Tibial nerve (tissue), 4 donors: ENCODE data around the gene OR6B1. TPM values are rescaled to one million over a fixed set of nuclear protein-coding genes. Genes with fewer than 3 reads are reported as not detected.

Source experiments
- DNase-seq, 2 donors: peaks; one replicate each; pipeline ENCODE4 v3.0.0-alpha.2; 2019; ENCODE audit warnings: low spot score in 2 of 2
- H3K27ac ChIP-seq, 4 donors: fragments of 200-600 bp; sonication (generic) in 3 of 4; one replicate each; pipeline ENCODE4 v1.5.1; 2017 to 2019; ENCODE audit warnings: mild to moderate bottlenecking in 1 of 4
- H3K27me3 ChIP-seq, 2 donors: fragments of 200-600 bp; sonication (generic) in 1 of 2; one replicate each; pipeline versions ENCODE4 v1.5.1 to v1.6.0; 2017 to 2019
- H3K36me3 ChIP-seq, 3 donors: fragments of 200-600 bp; sonication (generic); one replicate each; pipeline ENCODE4 v1.5.1; 2018 to 2019
- H3K4me1 ChIP-seq, 4 donors: fragments of 200-600 bp; sonication (generic) in 3 of 4; one replicate each; pipeline ENCODE4 v1.5.1; 2017 to 2019
- H3K4me3 ChIP-seq, 4 donors: fragments of 200-600 bp; sonication (generic) in 3 of 4; one replicate each; pipeline ENCODE4 v1.5.1; 2017 to 2019; ENCODE audit warnings: mild to moderate bottlenecking in 1 of 4, moderate library complexity in 1 of 4
- H3K9me3 ChIP-seq, 4 donors: fragments of 200-600 bp; sonication (generic) in 3 of 4; one replicate each; pipeline ENCODE4 v1.5.1; 2017 to 2019
- CTCF ChIP-seq, 5 experiments: fragments of 200-600 bp in 3 of 5; fragments of 450-650 bp in 2 of 5; sonication (generic) in 3 of 5; IDR thresholded peaks; one replicate each; pipeline ENCODE4 v1.5.1; 2016 to 2019; ENCODE audit warnings: antibody characterized with exemption in 5 of 5, mild to moderate bottlenecking in 3 of 5, moderate library complexity in 2 of 5
- EP300 ChIP-seq, 2 donors: sonication (generic); formaldehyde crosslinking; IDR thresholded peaks; one replicate each; pipeline ENCODE4 v1.6.1; 2017; ENCODE audit warnings: antibody characterized with exemption in 2 of 2, mild to moderate bottlenecking in 1 of 2
- POLR2A ChIP-seq, 2 donors: fragments of 450-650 bp; IDR thresholded peaks; one replicate each; pipeline ENCODE4 v1.6.1; 2017; ENCODE audit warnings: antibody characterized with exemption in 2 of 2, mild to moderate bottlenecking in 2 of 2, moderate library complexity in 2 of 2
- WGBS, 2 donors: methylation state at CpG; one replicate each; pipeline ENCODE4 v1.1.5; 2018; 5-methylcytosine and 5-hydroxymethylcytosine counted together
- total RNA-seq, 4 donors: library from RNA; depleted of rRNA; stranded (reverse); fragments of >200 nt; gene quantifications; one replicate each; pipeline ENCODE4 v1.1.0, GENCODE V29; 2016

Gene OR6B1
- total RNA-seq, 4 donors from 2014 or later = not detected

- Histone ChIP-seq H3K9me3 (peaks cover 0 to 4% (median 0%) of the 10 kb centered on the region in 4 donors), H3K27me3 (no peaks in the 10 kb centered on the region), H3K4me1 (peaks cover 0 to 8% (median 0%) of the 10 kb centered on the region in 4 donors), H3K36me3 (no peaks in the 10 kb centered on the region), H3K27ac (no peak overlapping the region), H3K4me3 (no peak overlapping the region)
- DNase-seq = no peak
- no peak for TF ChIP-seq POLR2A (IDR thresholded peaks at IDR 0.05)
- TF ChIP-seq EP300 (IDR thresholded peaks at IDR 0.05) = no peak
- TF ChIP-seq CTCF (IDR thresholded peaks at IDR 0.05) = no peak
- 84 to 95% methylated on average over 5 of the region's 5 CpGs for WGBS, 2 donors
These were observed 16.2 kb upstream of the OR6B1 start for GRCh38 chr7:143983960-143984359.

- Histone ChIP-seq H3K4me1 (peaks cover 0 to 10% (median 0%) of the 10 kb centered on the region in 4 donors), H3K27me3 (no peaks in the 10 kb centered on the region), H3K4me3 (no peak overlapping the region), H3K36me3 (no peaks in the 10 kb centered on the region), H3K9me3 (peaks cover 0 to 16% (median 0%) of the 10 kb centered on the region in 4 donors), H3K27ac (no peak overlapping the region)
- DNase-seq = no peak
- no peak for TF ChIP-seq EP300 (IDR thresholded peaks at IDR 0.05)
- TF ChIP-seq POLR2A (IDR thresholded peaks at IDR 0.05) = no peak
- no peak for TF ChIP-seq CTCF (IDR thresholded peaks at IDR 0.05)
These were observed 12.6 kb upstream of the OR6B1 start for GRCh38 chr7:143987513-143987912.

GRCh38 chr7:143988976-143989745 lies 11.0 kb upstream of the OR6B1 start:
- Histone ChIP-seq H3K27ac (peak overlapping the region in 1 of 4 donors; percentile 41), H3K4me1 (peaks cover 0 to 10% (median 0%) of the 10 kb centered on the region in 4 donors)

GRCh38 chr7:143992670-143993069 lies 7.5 kb upstream of the OR6B1 start:
- Histone ChIP-seq H3K4me1 (peaks cover 0 to 10% (median 0%) of the 10 kb centered on the region in 4 donors), H3K9me3 (peaks cover 0 to 16% (median 0%) of the 10 kb centered on the region in 4 donors), H3K27me3 (no peaks in the 10 kb centered on the region), H3K27ac (no peak overlapping the region), H3K36me3 (no peaks in the 10 kb centered on the region), H3K4me3 (no peak overlapping the region)
- TF ChIP-seq POLR2A (IDR thresholded peaks at IDR 0.05) = no peak
- TF ChIP-seq EP300 (IDR thresholded peaks at IDR 0.05) = no peak
- TF ChIP-seq CTCF (IDR thresholded peaks at IDR 0.05) = no peak
- no peak for DNase-seq

More at GRCh38 chr7:143988976-143989745, 11.0 kb upstream of the OR6B1 start:
- no peaks in the 10 kb centered on the region for H3K27me3 ChIP-seq
- WGBS, 2 donors = 86 to 94% methylated on average over 5 of the region's 5 CpGs
- DNase-seq = no peak
- H3K4me3 ChIP-seq = no peak overlapping the region
- peaks cover 0 to 16% (median 0%) of the 10 kb centered on the region in 4 donors for H3K9me3 ChIP-seq
- no peak for TF ChIP-seq POLR2A (IDR thresholded peaks at IDR 0.05)
- no peak for TF ChIP-seq EP300 (IDR thresholded peaks at IDR 0.05)
- no peak for TF ChIP-seq CTCF (IDR thresholded peaks at IDR 0.05)
- no peaks in the 10 kb centered on the region for H3K36me3 ChIP-seq

GRCh38 chr7:143993924-143994323 lies 6.2 kb upstream of the OR6B1 start:
- Histone ChIP-seq H3K27me3 (no peaks in the 10 kb centered on the region), H3K36me3 (no peaks in the 10 kb centered on the region), H3K27ac (no peak overlapping the region), H3K4me1 (peaks cover 0 to 2% (median 0%) of the 10 kb centered on the region in 4 donors), H3K4me3 (no peak overlapping the region), H3K9me3 (peaks cover 0 to 13% (median 0%) of the 10 kb centered on the region in 4 donors)
- 94 to 95% methylated on average over 3 of the region's 3 CpGs for WGBS, 2 donors
- no peak for TF ChIP-seq CTCF (IDR thresholded peaks at IDR 0.05)
- no peak for DNase-seq
